ENCODE results near the gene CCNB2. TPM values are rescaled to one million over a fixed set of nuclear protein-coding genes. Genes with fewer than 3 reads are reported as not detected.

Gene CCNB2
- total and polyA plus RNA-seq, 2 experiments from 2014 or later, result 15.3 to 20.9 TPM

DNA sequence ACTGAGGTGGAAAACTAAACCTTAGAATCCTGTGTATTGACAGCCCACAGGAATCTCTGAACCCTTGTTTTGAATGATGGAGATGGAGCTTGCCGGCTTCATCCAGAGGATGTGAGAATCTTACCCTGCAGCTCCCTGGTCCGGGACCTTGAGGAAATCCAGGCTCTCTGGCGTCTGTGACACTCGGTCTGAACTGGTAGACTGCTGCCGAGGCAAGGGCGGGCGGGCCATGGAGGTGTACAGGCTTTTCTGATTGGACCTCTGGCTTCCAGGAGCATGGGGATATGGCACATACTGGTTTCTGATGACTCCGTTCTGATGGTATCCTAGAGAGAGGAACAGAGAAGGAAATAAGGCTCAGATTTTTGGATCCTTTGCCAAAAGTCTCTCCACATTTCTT lies 48.5 kb downstream of the CCNB2 start:
- no peak for TF ChIP-seq EZH2phosphoT487 (IDR thresholded peaks at IDR 0.05; ENCODE audit: low read depth, severe bottlenecking, unreplicated experiment)
- TF ChIP-seq EZH2 (IDR thresholded peaks at IDR 0.05; ENCODE audit: borderline replicate concordance), result no peak
- TF ChIP-seq CTCF (IDR thresholded peaks at IDR 0.05; ENCODE audit: poor library complexity), result no peak
- Histone ChIP-seq H3K27me3 (no peaks in the 10 kb centered on the region), H3K9me3 (ENCODE audit: low read depth) (no peaks in the 10 kb centered on the region), H3K4me1 (ENCODE audit: insufficient read depth) (no peaks in the 10 kb centered on the region), H4K20me1 (ENCODE audit: insufficient read depth, poor library complexity, severe bottlenecking) (no peaks in the 10 kb centered on the region), H3K27ac (no peak overlapping the region), H2AFZ (no peak overlapping the region), H3K79me2 (no peaks in the 10 kb centered on the region), H3K9me2 (replicated peaks; ENCODE audit: insufficient read depth) (no peaks in the 10 kb centered on the region), H3K36me3 (replicated peaks; ENCODE audit: insufficient read depth, low read depth) (no peaks in the 10 kb centered on the region), H3K4me2 (no peak overlapping the region), H3K4me3 (no peak overlapping the region)
- DNase-seq (ENCODE audit: low spot score), result no peak
- whole genome bisulfite sequencing (ENCODE audit: low lambda C conversion rate, missing lambda C conversion rate), result 91% methylated on average over 8 of the region's 8 CpGs

DNA sequence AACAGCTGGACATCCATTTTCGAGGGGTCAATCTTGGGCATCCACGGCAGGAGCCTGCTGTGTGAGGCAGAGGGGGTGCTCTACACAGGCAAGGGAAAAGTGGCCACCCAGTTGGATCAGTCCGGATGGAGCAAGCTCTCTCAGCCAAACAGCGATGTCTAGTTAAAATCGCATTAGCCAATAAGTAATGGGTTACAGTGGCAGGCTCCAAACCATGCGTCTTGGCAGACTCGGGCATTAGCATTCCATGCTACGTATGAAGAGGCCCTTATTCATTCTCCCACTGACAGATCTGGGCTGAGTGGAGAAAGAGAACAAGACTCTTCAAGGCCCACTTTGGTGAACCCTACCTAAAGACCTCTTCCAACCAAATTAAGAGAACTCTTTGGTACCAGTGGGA lies 49.3 kb downstream of the CCNB2 start:
- Histone ChIP-seq H3K9me3 (ENCODE audit: low read depth) (no peaks in the 10 kb centered on the region), H3K9me2 (replicated peaks; ENCODE audit: insufficient read depth) (no peaks in the 10 kb centered on the region), H2AFZ (no peak overlapping the region), H3K79me2 (no peaks in the 10 kb centered on the region), H3K36me3 (replicated peaks; ENCODE audit: insufficient read depth, low read depth) (no peaks in the 10 kb centered on the region), H3K4me1 (ENCODE audit: insufficient read depth) (no peaks in the 10 kb centered on the region), H3K27me3 (no peaks in the 10 kb centered on the region), H3K4me2 (no peak overlapping the region), H3K27ac (no peak overlapping the region), H3K4me3 (no peak overlapping the region), H4K20me1 (ENCODE audit: insufficient read depth, poor library complexity, severe bottlenecking) (no peaks in the 10 kb centered on the region)
- DNase-seq (ENCODE audit: low spot score), result no peak
- 93% methylated on average over 8 of the region's 8 CpGs for WGBS (ENCODE audit: low lambda C conversion rate, missing lambda C conversion rate)
- TF ChIP-seq EZH2phosphoT487 (IDR thresholded peaks at IDR 0.05; ENCODE audit: low read depth, severe bottlenecking, unreplicated experiment) (no peak), CTCF (IDR thresholded peaks at IDR 0.05; ENCODE audit: poor library complexity) (no peak), EZH2 (IDR thresholded peaks at IDR 0.05; ENCODE audit: borderline replicate concordance) (no peak)

DNA sequence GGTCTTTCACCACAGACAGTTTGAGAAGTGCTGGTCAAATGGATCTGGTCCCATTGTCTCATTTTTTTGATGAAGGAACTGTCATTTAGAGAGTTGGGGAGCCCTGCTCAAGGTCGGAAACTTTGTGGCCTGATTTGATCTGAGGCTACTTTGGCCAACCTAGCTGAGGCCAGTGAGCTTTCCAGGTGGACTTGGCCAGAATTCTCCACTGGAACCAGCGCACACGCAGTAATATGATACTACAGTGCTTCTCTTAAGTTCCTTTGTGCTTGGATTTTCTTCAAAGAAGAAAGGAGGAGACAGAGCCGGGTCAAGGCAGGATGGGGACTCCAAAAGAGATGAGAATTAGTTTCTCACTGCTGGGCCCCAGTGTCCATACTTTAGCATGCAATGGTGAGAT lies 50.5 kb downstream of the CCNB2 start:
- no peak for DNase-seq (ENCODE audit: low spot score)
- no peak overlapping the region for H3K27ac ChIP-seq
- no peak overlapping the region for H2AFZ ChIP-seq
- no peaks in the 10 kb centered on the region for H3K79me2 ChIP-seq
- 92% methylated on average over 4 of the region's 4 CpGs for WGBS (ENCODE audit: low lambda C conversion rate, missing lambda C conversion rate)
- H3K9me2 ChIP-seq (replicated peaks; ENCODE audit: insufficient read depth), result no peaks in the 10 kb centered on the region
- H4K20me1 ChIP-seq (ENCODE audit: insufficient read depth, poor library complexity, severe bottlenecking), result no peaks in the 10 kb centered on the region
- no peaks in the 10 kb centered on the region for H3K27me3 ChIP-seq
- no peaks in the 10 kb centered on the region for H3K36me3 ChIP-seq (replicated peaks; ENCODE audit: insufficient read depth, low read depth)
- no peaks in the 10 kb centered on the region for H3K9me3 ChIP-seq (ENCODE audit: low read depth)
- TF ChIP-seq CTCF (IDR thresholded peaks at IDR 0.05; ENCODE audit: poor library complexity) (no peak), EZH2phosphoT487 (IDR thresholded peaks at IDR 0.05; ENCODE audit: low read depth, severe bottlenecking, unreplicated experiment) (no peak), EZH2 (IDR thresholded peaks at IDR 0.05; ENCODE audit: borderline replicate concordance) (no peak)
- no peaks in the 10 kb centered on the region for H3K4me1 ChIP-seq (ENCODE audit: insufficient read depth)
- no peak overlapping the region for H3K4me3 ChIP-seq
- H3K4me2 ChIP-seq, result no peak overlapping the region

- Histone ChIP-seq H3K27ac (peak overlapping the region; percentile 58), H4K20me1 (ENCODE audit: insufficient read depth, poor library complexity, severe bottlenecking) (no peaks in the 10 kb centered on the region), H2AFZ (no peak overlapping the region), H3K4me2 (no peak overlapping the region), H3K9me2 (replicated peaks; ENCODE audit: insufficient read depth) (no peaks in the 10 kb centered on the region), H3K36me3 (replicated peaks; ENCODE audit: insufficient read depth, low read depth) (no peaks in the 10 kb centered on the region), H3K4me1 (ENCODE audit: insufficient read depth) (no peaks in the 10 kb centered on the region), H3K27me3 (no peaks in the 10 kb centered on the region), H3K79me2 (no peaks in the 10 kb centered on the region), H3K9me3 (ENCODE audit: low read depth) (no peaks in the 10 kb centered on the region), H3K4me3 (no peak overlapping the region)
- TF ChIP-seq EZH2 (IDR thresholded peaks at IDR 0.05; ENCODE audit: borderline replicate concordance) (no peak), CTCF (IDR thresholded peaks at IDR 0.05; ENCODE audit: poor library complexity) (no peak), EZH2phosphoT487 (IDR thresholded peaks at IDR 0.05; ENCODE audit: low read depth, severe bottlenecking, unreplicated experiment) (no peak)
- no peak for DNase-seq (ENCODE audit: low spot score)
- WGBS (ENCODE audit: low lambda C conversion rate, missing lambda C conversion rate), result 82% methylated on average over 5 of the region's 5 CpGs
These were observed 52.5 kb downstream of the CCNB2 start for GRCh38 chr15:59157396-59157795.
